Effector memory CD4-positive, alpha-beta T cell (primary cell): ENCODE measurements around the gene N4BP2.
A peak's percentile ranks its signal among the peaks of the same experiment; 100 is the strongest.
"Not testable (repeated sequence)": the region's sequence is repeated elsewhere in the genome, so short reads cannot be mapped to it uniquely, and the experiment has no call there.

ENCODE experiments used
- DNase-seq, 3 donors: peaks; one replicate each; pipeline ENCODE4 v3.0.0-alpha.2; 2020
- H3K27ac ChIP-seq: 2 replicates; pipeline ENCODE4 v1.7.0; 2013; ENCODE audit warnings: mild to moderate bottlenecking, low read length, moderate library complexity; ENCODE audit not compliant: insufficient read depth, poor library complexity, severe bottlenecking
- H3K27me3 ChIP-seq: replicated peaks from 2 replicates; pipeline ENCODE4 v1.7.0; 2013; ENCODE audit warnings: mild to moderate bottlenecking, low read length; ENCODE audit not compliant: insufficient read depth, control insufficient read depth, poor library complexity, severe bottlenecking
- H3K36me3 ChIP-seq: 2 replicates; pipeline ENCODE4 v1.7.0; 2013; ENCODE audit warnings: mild to moderate bottlenecking, low read length, moderate library complexity; ENCODE audit not compliant: control insufficient read depth, insufficient read depth
- H3K4me1 ChIP-seq: 2 replicates; pipeline ENCODE4 v1.7.0; 2013; ENCODE audit warnings: low read length, mild to moderate bottlenecking; ENCODE audit not compliant: control insufficient read depth, insufficient read depth, poor library complexity, severe bottlenecking
- H3K4me3 ChIP-seq: 2 replicates; pipeline ENCODE4 v1.7.0; 2013; ENCODE audit warnings: low read length, low read depth, mild to moderate bottlenecking; ENCODE audit not compliant: insufficient read depth, poor library complexity, severe bottlenecking
- H3K9me3 ChIP-seq: 2 replicates; pipeline ENCODE4 v1.7.0; 2013; ENCODE audit warnings: mild to moderate bottlenecking, low read length, moderate library complexity; ENCODE audit not compliant: control insufficient read depth

The N4BP2 gene

GRCh38 chr4:40144716-40145115 is 88.1 kb downstream of the N4BP2 start:
- peaks cover 7% of the 10 kb centered on the region for H3K36me3 ChIP-seq
- H3K27me3 ChIP-seq, result no peaks in the 10 kb centered on the region
- H3K4me1 ChIP-seq, result no peaks in the 10 kb centered on the region
- H3K4me3 ChIP-seq, result no peak overlapping the region
- no peak for DNase-seq
- H3K9me3 ChIP-seq, result no peaks in the 10 kb centered on the region
- no peak overlapping the region for H3K27ac ChIP-seq

DNA sequence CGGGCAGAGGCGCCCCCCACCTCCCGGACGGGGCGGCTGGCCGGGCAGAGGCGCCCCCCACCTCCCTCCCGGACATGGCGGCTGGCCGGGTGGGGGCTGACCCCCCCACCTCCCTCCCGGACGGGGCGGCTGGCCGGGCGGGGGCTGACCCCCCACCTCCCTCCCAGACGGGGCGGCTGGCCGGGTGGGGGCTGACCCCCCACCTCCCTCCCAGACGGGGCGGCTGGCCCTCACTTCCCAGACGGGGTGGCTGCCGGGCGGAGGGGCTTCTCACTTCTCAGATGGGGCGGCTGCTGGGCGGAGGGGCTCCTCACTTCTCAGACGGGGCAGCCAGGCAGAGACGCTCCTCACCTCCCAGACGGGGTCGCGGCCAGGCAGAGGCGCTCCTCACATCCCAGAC is 90.8 kb downstream of the N4BP2 start:
- not testable (repeated sequence) for H3K4me3 ChIP-seq, H3K36me3 ChIP-seq, H3K27me3 ChIP-seq, H3K9me3 ChIP-seq, H3K27ac ChIP-seq, H3K4me1 ChIP-seq, DNase-seq

GRCh38 chr4:40149960-40150385 is 93.3 kb downstream of the N4BP2 start:
- peak; percentile 36 to 67 (median 51) for DNase-seq
- H3K36me3 ChIP-seq, result no peaks in the 10 kb centered on the region
- no peaks in the 10 kb centered on the region for H3K27me3 ChIP-seq
- no peak overlapping the region for H3K27ac ChIP-seq
- peaks cover 9% of the 10 kb centered on the region for H3K4me1 ChIP-seq
- no peak overlapping the region for H3K4me3 ChIP-seq
- no peaks in the 10 kb centered on the region for H3K9me3 ChIP-seq

DNA sequence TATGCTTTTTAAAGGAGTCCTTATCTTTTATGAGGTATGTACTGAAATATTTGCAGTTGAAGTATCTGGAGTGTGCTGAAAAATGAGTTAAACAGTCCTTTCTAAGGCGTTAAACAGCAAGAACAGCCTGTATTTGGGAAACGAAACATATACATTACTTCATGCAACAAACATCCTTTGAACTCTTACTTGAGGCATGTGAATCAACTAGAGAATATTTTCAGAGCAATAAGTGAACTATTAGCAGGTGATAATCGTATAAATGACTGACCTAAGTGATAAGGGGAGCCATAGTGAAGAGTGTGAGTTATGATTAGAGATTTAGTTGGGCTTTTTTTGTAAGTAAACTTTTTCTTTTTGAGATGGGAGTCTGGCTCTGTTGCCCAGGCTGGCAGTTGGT is 94.3 kb downstream of the N4BP2 start:
- H3K27me3 ChIP-seq, result no peaks in the 10 kb centered on the region
- DNase-seq, result no peak
- H3K27ac ChIP-seq, result no peak overlapping the region
- H3K4me1 ChIP-seq, result peaks cover 9% of the 10 kb centered on the region
- H3K36me3 ChIP-seq, result no peaks in the 10 kb centered on the region
- H3K4me3 ChIP-seq, result no peak overlapping the region
- H3K9me3 ChIP-seq, result no peaks in the 10 kb centered on the region

- no peak overlapping the region for H3K4me3 ChIP-seq
Observed at GRCh38 chr4:40152637-40153036, 96.0 kb downstream of the N4BP2 start.

DNA sequence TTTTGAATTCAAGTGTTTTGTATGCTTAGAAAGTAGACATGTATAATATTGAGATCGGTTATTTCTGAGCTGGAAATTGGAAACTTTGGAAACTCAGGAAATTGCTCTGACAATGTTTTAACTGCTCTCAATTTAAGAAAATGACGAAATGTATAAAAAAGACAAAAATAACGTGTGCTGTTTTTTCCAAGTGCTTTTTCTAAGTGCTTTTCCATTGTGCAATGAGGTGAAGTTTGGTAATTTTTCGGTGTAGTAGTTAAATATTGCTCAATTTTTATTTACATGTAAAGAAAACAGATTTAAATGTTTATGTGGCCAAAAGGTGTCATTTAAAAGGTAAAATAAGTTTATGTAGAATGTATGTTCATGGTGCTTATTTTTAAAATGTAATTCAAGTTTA is 100.8 kb downstream of the N4BP2 start:
- no peaks in the 10 kb centered on the region for H3K9me3 ChIP-seq

More at GRCh38 chr4:40152637-40153036, 96.0 kb downstream of the N4BP2 start:
- DNase-seq, result peak in 2 of 3 donors; percentile 9
- H3K9me3 ChIP-seq, result no peaks in the 10 kb centered on the region
- H3K27ac ChIP-seq, result peak overlapping the region; percentile 25
- peaks cover 9% of the 10 kb centered on the region for H3K4me1 ChIP-seq
- no peaks in the 10 kb centered on the region for H3K27me3 ChIP-seq
- no peaks in the 10 kb centered on the region for H3K36me3 ChIP-seq

GRCh38 chr4:40160258-40160657 is 103.6 kb downstream of the N4BP2 start:
- no peaks in the 10 kb centered on the region for H3K9me3 ChIP-seq
- H3K27ac ChIP-seq, result no peak overlapping the region
- no peak for DNase-seq
- no peaks in the 10 kb centered on the region for H3K36me3 ChIP-seq
- no peaks in the 10 kb centered on the region for H3K27me3 ChIP-seq
- no peak overlapping the region for H3K4me3 ChIP-seq
- no peaks in the 10 kb centered on the region for H3K4me1 ChIP-seq

More for the DNA sequence above, 100.8 kb downstream of the N4BP2 start:
- Histone ChIP-seq H3K27ac (no peak overlapping the region), H3K27me3 (no peaks in the 10 kb centered on the region), H3K4me3 (no peak overlapping the region), H3K36me3 (no peaks in the 10 kb centered on the region), H3K4me1 (peaks cover 8% of the 10 kb centered on the region)
- no peak for DNase-seq

- H3K27me3 ChIP-seq, result no peaks in the 10 kb centered on the region
- H3K4me3 ChIP-seq, result no peak overlapping the region
- H3K9me3 ChIP-seq, result no peaks in the 10 kb centered on the region
- no peaks in the 10 kb centered on the region for H3K36me3 ChIP-seq
- no peak for DNase-seq
- H3K27ac ChIP-seq, result no peak overlapping the region
- no peaks in the 10 kb centered on the region for H3K4me1 ChIP-seq
Observed at GRCh38 chr4:40164459-40164858, 107.8 kb downstream of the N4BP2 start.

DNA sequence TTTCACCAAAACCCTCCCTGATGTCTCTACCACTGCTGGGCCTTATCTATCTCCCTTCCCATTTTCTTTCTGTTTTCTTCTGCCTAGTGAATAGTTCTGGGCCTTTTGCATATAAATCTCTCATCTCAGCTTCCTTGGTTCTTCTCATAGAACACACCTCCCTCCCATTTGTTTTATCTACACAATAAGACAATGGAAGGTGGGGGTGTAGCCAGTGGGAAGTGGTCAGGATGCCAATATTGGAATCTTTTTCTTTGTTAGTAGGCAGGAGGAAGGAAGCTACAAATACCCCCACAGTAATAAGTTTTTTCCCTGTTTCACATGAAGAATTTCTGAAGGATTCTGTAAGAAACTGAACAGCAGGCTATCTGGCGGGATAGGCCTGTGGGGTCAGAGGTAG is 109.3 kb downstream of the N4BP2 start:
- H3K4me1 ChIP-seq, result no peaks in the 10 kb centered on the region
- DNase-seq, result no peak
- no peaks in the 10 kb centered on the region for H3K9me3 ChIP-seq
- no peaks in the 10 kb centered on the region for H3K36me3 ChIP-seq
- H3K4me3 ChIP-seq, result no peak overlapping the region
- no peak overlapping the region for H3K27ac ChIP-seq
- H3K27me3 ChIP-seq, result no peaks in the 10 kb centered on the region

- H3K4me3 ChIP-seq, result no peak overlapping the region
- no peaks in the 10 kb centered on the region for H3K9me3 ChIP-seq
- H3K27ac ChIP-seq, result no peak overlapping the region
- no peak for DNase-seq
- no peaks in the 10 kb centered on the region for H3K27me3 ChIP-seq
- H3K36me3 ChIP-seq, result no peaks in the 10 kb centered on the region
- no peaks in the 10 kb centered on the region for H3K4me1 ChIP-seq
Observed at GRCh38 chr4:40168070-40168469, 111.4 kb downstream of the N4BP2 start.

GRCh38 chr4:40170588-40170987 is 113.9 kb downstream of the N4BP2 start:
- DNase-seq, result no peak

More at GRCh38 chr4:40170588-40170987, 113.9 kb downstream of the N4BP2 start:
- Histone ChIP-seq H3K36me3 (no peaks in the 10 kb centered on the region), H3K27me3 (no peaks in the 10 kb centered on the region), H3K4me3 (no peak overlapping the region), H3K9me3 (no peaks in the 10 kb centered on the region), H3K4me1 (peaks cover 8% of the 10 kb centered on the region), H3K27ac (no peak overlapping the region)
